Raji (cell line): Measurements from ENCODE around the gene TRAPPC6A.

Experiments used
- POLR2A ChIP-seq: IDR thresholded peaks from 2 replicates; pipeline ENCODE4 v1.6.1; 2011; ENCODE audit warnings: low read depth, low read length, control low read depth; ENCODE audit not compliant: insufficient read depth

Gene TRAPPC6A

DNA sequence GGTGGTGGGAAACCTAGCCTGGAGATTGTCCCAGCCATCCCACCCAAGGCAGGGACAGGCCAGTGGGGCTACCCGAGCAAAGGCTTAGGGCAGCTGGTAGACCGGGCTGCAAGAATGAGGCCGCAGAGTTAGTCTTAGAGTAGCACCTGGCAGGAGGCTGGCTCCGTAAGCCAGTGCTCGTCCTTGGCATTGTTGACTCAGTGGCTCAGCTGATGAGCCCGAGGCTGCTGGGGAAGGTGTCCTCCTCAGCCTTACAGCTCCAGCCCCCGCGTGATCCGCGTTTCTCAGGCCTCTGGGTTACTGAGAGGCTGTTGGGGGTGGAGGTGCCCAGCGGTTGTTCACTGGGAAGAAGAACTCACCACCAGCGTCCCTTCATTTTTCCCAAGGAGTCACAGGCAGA is 60.4 kb downstream of the TRAPPC6A start:
- TF ChIP-seq POLR2A: no peak

DNA sequence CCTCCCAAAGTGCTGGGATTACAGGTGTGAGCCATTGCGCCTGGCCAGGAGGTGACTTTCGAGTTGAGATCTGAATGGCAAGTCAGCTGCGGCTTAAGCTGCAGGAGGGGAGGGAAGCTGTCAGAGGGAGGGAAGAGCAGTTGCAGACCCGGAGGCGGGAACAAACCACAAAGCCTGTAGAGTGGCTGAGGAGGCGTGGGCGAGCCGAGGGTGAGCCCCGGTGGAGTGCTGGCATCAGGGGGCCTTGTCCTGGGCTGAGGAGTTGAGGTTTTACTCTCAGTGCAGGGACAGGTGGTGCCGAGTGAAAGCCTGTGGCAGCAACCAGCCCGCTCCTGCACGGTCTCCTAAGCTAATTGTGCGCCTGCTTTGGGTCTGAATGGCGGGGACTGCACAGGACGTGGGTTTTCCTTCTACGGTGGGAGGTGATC is 60.9 kb downstream of the TRAPPC6A start:
- no peak for TF ChIP-seq POLR2A

DNA sequence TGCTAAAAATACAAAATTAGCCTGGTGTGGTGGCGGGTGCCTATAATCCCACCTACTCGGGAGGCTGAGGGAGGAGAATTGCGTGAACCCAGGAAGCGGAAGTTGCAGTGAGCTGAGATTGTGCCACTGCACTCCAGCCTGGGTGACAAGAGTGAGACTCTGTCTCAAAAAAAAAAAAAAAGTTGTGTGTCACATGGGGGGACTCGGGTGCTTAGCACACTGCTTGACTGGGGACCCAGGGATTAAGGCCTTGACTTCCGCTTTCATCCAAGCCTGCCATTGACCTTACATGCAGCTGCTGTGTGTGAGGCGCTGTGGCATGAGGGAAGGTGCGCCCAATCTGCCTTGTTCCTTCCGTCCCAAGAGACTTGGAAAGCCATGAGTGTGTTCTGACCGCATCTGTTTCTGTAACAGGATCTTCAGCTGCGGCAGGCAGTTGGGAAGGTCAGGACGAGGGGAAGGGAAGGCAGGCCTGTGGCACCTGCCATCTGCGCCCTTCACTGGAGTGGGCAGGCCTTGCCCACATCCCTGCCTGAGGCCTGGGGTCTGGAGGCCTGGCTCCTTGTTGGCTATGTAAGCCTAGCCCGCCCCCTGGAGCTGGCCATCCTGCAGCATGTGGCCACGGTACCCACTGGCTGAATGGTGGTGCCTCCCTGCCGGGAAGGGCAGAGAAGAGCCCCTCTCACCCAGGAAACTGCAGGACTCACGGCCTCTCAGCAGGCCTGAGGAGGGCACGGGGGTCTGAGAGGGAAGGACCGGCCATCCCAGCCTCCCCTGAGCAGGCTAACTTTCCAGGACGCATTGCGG is 62.0 kb downstream of the TRAPPC6A start:
- no peak for TF ChIP-seq POLR2A

DNA sequence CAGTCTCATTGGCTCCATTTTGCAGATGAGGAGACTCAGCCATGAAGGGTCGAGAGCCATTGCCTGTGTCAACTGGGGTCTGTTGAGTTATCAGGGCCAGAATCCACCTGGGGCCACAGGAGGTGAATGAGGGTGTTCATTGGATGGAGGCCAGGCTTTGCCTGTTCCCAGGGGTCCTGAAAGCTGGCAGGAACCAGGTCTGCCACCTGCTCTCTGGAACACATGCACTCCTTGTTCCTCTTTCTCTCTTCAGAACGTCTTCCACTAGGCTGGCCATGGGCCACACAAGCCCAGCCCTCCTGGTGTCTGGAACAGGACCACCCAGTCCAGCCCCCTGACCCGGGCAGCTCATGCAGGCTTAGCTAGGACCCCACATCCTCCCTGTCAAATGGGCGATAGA is 63.9 kb downstream of the TRAPPC6A start:
- TF ChIP-seq POLR2A: no peak

DNA sequence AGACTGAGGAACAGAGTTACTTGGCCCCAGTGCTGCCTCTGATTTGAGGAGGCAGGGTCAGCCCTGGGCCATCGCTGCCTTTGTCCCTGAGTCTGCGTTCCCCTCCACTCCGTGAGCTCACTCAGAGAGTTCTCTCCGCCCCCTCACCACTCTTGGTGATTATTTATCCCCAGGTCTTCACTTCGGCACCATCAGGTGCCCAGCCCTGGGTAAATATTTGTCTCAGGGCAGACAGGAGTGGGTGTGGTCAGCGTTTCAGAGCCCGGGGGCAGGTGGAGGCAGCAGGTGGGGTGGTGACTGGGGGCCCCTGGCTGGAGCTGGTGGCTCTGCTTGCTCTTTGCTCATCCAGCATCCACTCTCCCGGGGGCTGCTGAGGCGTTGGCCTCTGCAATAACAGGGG is 64.4 kb downstream of the TRAPPC6A start:
- no peak for TF ChIP-seq POLR2A
